Activated T-helper 1 cell treated with anti-CD3 and anti-CD28 coated beads, Interleukin-12 subunit alpha, Interleukin-12 subunit beta, Interleukin-2, Interleukin-4 antibody, amounts not matched to agents 30 ng/mL and 10 ng/mL and 1 ng/mL, durations not matched to agents 14 hours and 24 hours and 36 hours (primary cell): ENCODE measurements around the gene LIPA. TPM values are rescaled to one million over a fixed set of nuclear protein-coding genes. Genes with fewer than 3 reads are reported as not detected.
A peak's percentile ranks its signal among the peaks of the same experiment; 100 is the strongest.
"Not testable (repeated sequence)": the region's sequence is repeated elsewhere in the genome, so short reads cannot be mapped to it uniquely, and the experiment has no call there.

Experiments used
- DNase-seq: peaks from one replicate; pipeline ENCODE4 v3.0.0; 2021; ENCODE audit warnings: low spot score
- H3K27ac Mint-ChIP-seq: one replicate; pipeline ENCODE4 v1.8.0; 2021; ENCODE audit warnings: mild to moderate bottlenecking, mixed read lengths
- H3K27me3 Mint-ChIP-seq: one replicate; pipeline ENCODE4 v1.8.0; 2022; ENCODE audit warnings: mild to moderate bottlenecking, moderate library complexity, mixed read lengths; ENCODE audit not compliant: insufficient read depth
- H3K36me3 Mint-ChIP-seq: one replicate; pipeline ENCODE4 v1.8.0; 2021; ENCODE audit warnings: low read depth, mixed read lengths
- H3K4me1 Mint-ChIP-seq: one replicate; pipeline ENCODE4 v1.8.0; 2021; ENCODE audit warnings: low read depth, mixed read lengths
- H3K4me3 Mint-ChIP-seq: one replicate; pipeline ENCODE4 v1.8.0; 2021; ENCODE audit warnings: mild to moderate bottlenecking, moderate library complexity, mixed read lengths
- H3K9me3 Mint-ChIP-seq: one replicate; pipeline ENCODE4 v1.8.0; 2021; ENCODE audit warnings: mixed read lengths
- intact Hi-C: fragments of 100-400 bp; cut with micrococcal nuclease; formaldehyde crosslinking; loops from one replicate; pipeline ENCODE4 v1.15.1; 2024
- total RNA-seq: library from RNA; stranded (reverse); gene quantifications from 2 replicates; pipeline ENCODE4 v1.2.3, GENCODE V29; 2022

LIPA gene
- total RNA-seq, 1 donor from 2014 or later, result 5.3 TPM

- H3K36me3 Mint-ChIP-seq, result no peaks in the 10 kb centered on the region
- H3K27me3 Mint-ChIP-seq, result peaks cover 33% of the 10 kb centered on the region
- no peaks in the 10 kb centered on the region for H3K9me3 Mint-ChIP-seq
- no peak overlapping the region for H3K4me3 Mint-ChIP-seq
- H3K4me1 Mint-ChIP-seq, result peaks cover 7% of the 10 kb centered on the region
- intact Hi-C loops, result no loop called here
- H3K27ac Mint-ChIP-seq, result no peak overlapping the region
- no peak for DNase-seq
Observed at GRCh38 chr10:89263531-89263930, 12.0 kb upstream of the LIPA start.

GRCh38 chr10:89263091-89263490, 11.5 kb upstream of the LIPA start:
- peaks cover 35% of the 10 kb centered on the region for H3K27me3 Mint-ChIP-seq
- H3K9me3 Mint-ChIP-seq, result no peaks in the 10 kb centered on the region
- no peak for DNase-seq
- no peak overlapping the region for H3K27ac Mint-ChIP-seq
- H3K36me3 Mint-ChIP-seq, result no peaks in the 10 kb centered on the region
- peaks cover 7% of the 10 kb centered on the region for H3K4me1 Mint-ChIP-seq
- no peak overlapping the region for H3K4me3 Mint-ChIP-seq
- intact Hi-C loops, result no loop called here

- H3K27me3 Mint-ChIP-seq, result peaks cover 39% of the 10 kb centered on the region
- H3K4me3 Mint-ChIP-seq, result no peak overlapping the region
- H3K9me3 Mint-ChIP-seq, result no peaks in the 10 kb centered on the region
- intact Hi-C loops, result no loop called here
- DNase-seq, result no peak
- H3K27ac Mint-ChIP-seq, result no peak overlapping the region
- peaks cover 7% of the 10 kb centered on the region for H3K4me1 Mint-ChIP-seq
- no peaks in the 10 kb centered on the region for H3K36me3 Mint-ChIP-seq
Observed at GRCh38 chr10:89262086-89263051, 10.8 kb upstream of the LIPA start.

GRCh38 chr10:89258881-89259280, 7.3 kb upstream of the LIPA start:
- H3K27me3 Mint-ChIP-seq, result peaks cover 39% of the 10 kb centered on the region
- intact Hi-C loops, result loop anchor here (1.0 kb wide), 1 partner anchor 36 kb away; no protein-coding TSS in a partner anchor

GRCh38 chr10:89257581-89257980, 6.0 kb upstream of the LIPA start:
- Mint-ChIP-seq H3K4me3 (no peak overlapping the region), H3K4me1 (peaks cover 7% of the 10 kb centered on the region), H3K36me3 (peaks cover 6% of the 10 kb centered on the region), H3K27ac (no peak overlapping the region), H3K27me3 (peaks cover 38% of the 10 kb centered on the region), H3K9me3 (peaks cover 20% of the 10 kb centered on the region)
- no peak for DNase-seq
- intact Hi-C loops, result no loop called here

More at GRCh38 chr10:89258881-89259280, 7.3 kb upstream of the LIPA start:
- peaks cover 6% of the 10 kb centered on the region for H3K36me3 Mint-ChIP-seq
- H3K9me3 Mint-ChIP-seq, result peaks cover 14% of the 10 kb centered on the region
- H3K27ac Mint-ChIP-seq, result no peak overlapping the region
- peaks cover 7% of the 10 kb centered on the region for H3K4me1 Mint-ChIP-seq
- no peak for DNase-seq
- no peak overlapping the region for H3K4me3 Mint-ChIP-seq

- no peak for DNase-seq
- Mint-ChIP-seq H3K27ac (no peak overlapping the region), H3K36me3 (peaks cover 6% of the 10 kb centered on the region), H3K27me3 (peaks cover 35% of the 10 kb centered on the region), H3K4me1 (peaks cover 7% of the 10 kb centered on the region), H3K4me3 (no peak overlapping the region), H3K9me3 (peaks cover 20% of the 10 kb centered on the region)
- intact Hi-C loops, result no loop called here
Observed at GRCh38 chr10:89256962-89257361, 5.4 kb upstream of the LIPA start.

- no peak overlapping the region for H3K27ac Mint-ChIP-seq
- DNase-seq, result no peak
- H3K27me3 Mint-ChIP-seq, result peaks cover 33% of the 10 kb centered on the region
- H3K4me1 Mint-ChIP-seq, result peaks cover 7% of the 10 kb centered on the region
- peaks cover 20% of the 10 kb centered on the region for H3K9me3 Mint-ChIP-seq
- no peak overlapping the region for H3K4me3 Mint-ChIP-seq
- peaks cover 6% of the 10 kb centered on the region for H3K36me3 Mint-ChIP-seq
- intact Hi-C loops, result no loop called here
Observed at GRCh38 chr10:89256340-89256739, 4.8 kb upstream of the LIPA start.

GRCh38 chr10:89255793-89256192, 4.2 kb upstream of the LIPA start:
- intact Hi-C loops, result no loop called here
- Mint-ChIP-seq H3K4me3 (no peak overlapping the region), H3K27me3 (peaks cover 37% of the 10 kb centered on the region), H3K36me3 (peaks cover 6% of the 10 kb centered on the region), H3K4me1 (peaks cover 12% of the 10 kb centered on the region), H3K9me3 (peaks cover 20% of the 10 kb centered on the region), H3K27ac (no peak overlapping the region)
- DNase-seq, result no peak

GRCh38 chr10:89255091-89255579, 3.6 kb upstream of the LIPA start:
- intact Hi-C loops, H3K36me3 Mint-ChIP-seq, DNase-seq, H3K27ac Mint-ChIP-seq, H3K4me3 Mint-ChIP-seq: not testable (repeated sequence)
- Mint-ChIP-seq H3K27me3 (peaks cover 34% of the 10 kb centered on the region), H3K9me3 (peaks cover 20% of the 10 kb centered on the region), H3K4me1 (peaks cover 11% of the 10 kb centered on the region)

- no peak overlapping the region for H3K4me3 Mint-ChIP-seq
- peaks cover 10% of the 10 kb centered on the region for H3K4me1 Mint-ChIP-seq
- no peak overlapping the region for H3K27ac Mint-ChIP-seq
- peaks cover 20% of the 10 kb centered on the region for H3K9me3 Mint-ChIP-seq
- peaks cover 15% of the 10 kb centered on the region for H3K27me3 Mint-ChIP-seq
- intact Hi-C loops, result loop anchor here (5.0 kb wide), 1 partner anchor 390 kb away; no protein-coding TSS in a partner anchor
- DNase-seq, result no peak
- peaks cover 6% of the 10 kb centered on the region for H3K36me3 Mint-ChIP-seq
Observed at GRCh38 chr10:89252225-89252585, 630 bp upstream of the LIPA start.

GRCh38 chr10:89250865-89251408, 638 bp downstream of the LIPA start:
- Mint-ChIP-seq H3K4me1 (peaks cover 10% of the 10 kb centered on the region), H3K9me3 (peaks cover 20% of the 10 kb centered on the region), H3K4me3 (peak overlapping the region; percentile 84), H3K36me3 (peaks cover 6% of the 10 kb centered on the region), H3K27me3 (peaks cover 7% of the 10 kb centered on the region), H3K27ac (no peak overlapping the region)
- intact Hi-C loops, result loop anchor here (5.0 kb wide), 1 partner anchor 391 kb away; no protein-coding TSS in a partner anchor
- no peak for DNase-seq

- Mint-ChIP-seq H3K4me1 (peaks cover 10% of the 10 kb centered on the region), H3K27ac (no peak overlapping the region), H3K9me3 (peaks cover 7% of the 10 kb centered on the region), H3K4me3 (no peak overlapping the region), H3K36me3 (no peaks in the 10 kb centered on the region), H3K27me3 (peaks cover 7% of the 10 kb centered on the region)
- intact Hi-C loops, result no loop called here
- DNase-seq, result no peak
Observed at GRCh38 chr10:89248990-89249389, 2.6 kb downstream of the LIPA start.

- H3K27me3 Mint-ChIP-seq, DNase-seq, H3K4me3 Mint-ChIP-seq, H3K36me3 Mint-ChIP-seq, intact Hi-C loops, H3K9me3 Mint-ChIP-seq, H3K27ac Mint-ChIP-seq: not testable (repeated sequence)
- peaks cover 10% of the 10 kb centered on the region for H3K4me1 Mint-ChIP-seq
Observed at GRCh38 chr10:89247623-89248022, 4.0 kb downstream of the LIPA start.
